Upper lobe of right lung (tissue), 1 donor: ENCODE measurements around the gene TM9SF4. TPM values are rescaled to one million over a fixed set of nuclear protein-coding genes. Genes with fewer than 3 reads are reported as not detected.
A peak's percentile ranks its signal among the peaks of the same experiment; 100 is the strongest.

Experiments
- ATAC-seq: fragments of 200-7000 bp; cut with Tn5 transposase; one replicate; pipeline ENCODE4 v1.9.1; 2020; ENCODE audit warnings: mild to moderate bottlenecking, moderate library complexity
- DNase-seq: peaks from one replicate; pipeline ENCODE4 v3.0.0-alpha.2; 2020
- H3K27ac ChIP-seq: fragments of 200-600 bp; one replicate; pipeline ENCODE4 v1.8.0; 2022
- H3K27me3 ChIP-seq: fragments of 200-600 bp; one replicate; pipeline ENCODE4 v1.8.0; 2022; ENCODE audit warnings: mild to moderate bottlenecking
- H3K36me3 ChIP-seq: fragments of 200-600 bp; one replicate; pipeline ENCODE4 v1.8.0; 2022
- H3K4me1 ChIP-seq: fragments of 200-600 bp; one replicate; pipeline ENCODE4 v1.8.0; 2022
- H3K4me3 ChIP-seq: fragments of 200-600 bp; one replicate; pipeline ENCODE4 v1.8.0; 2022; ENCODE audit warnings: mild to moderate bottlenecking
- H3K9me3 ChIP-seq: fragments of 200-600 bp; one replicate; pipeline ENCODE4 v1.8.0; 2022
- intact Hi-C: fragments of 100-400 bp; cut with DNase I; formaldehyde crosslinking; loops from one replicate; pipeline ENCODE4 v1.11.0; 2022
- long read RNA-seq: library from polyadenylated mRNA; unstranded; transcript quantifications from one replicate; pipeline ENCODE4 v2.0.0, GENCODE V29; 2021
- total RNA-seq: library from RNA; stranded (reverse); fragmentation: NEBNext Ultra II Directional; extraction: Animal tissue kit (Norgen Biotek cat#: 25700); gene quantifications from one replicate; pipeline ENCODE4 v1.2.1, GENCODE V29; 2021
- TF ChIP-seq, protein P1 (sequence below): fragments of 200-600 bp; IDR thresholded peaks from one replicate; pipeline ENCODE4 v1.8.0; 2022; ENCODE audit warnings: antibody characterized with exemption
- donor health status: DM: no; HTN: yes; CAD: no; lungs with severe emphysema.

TM9SF4 gene
- total RNA-seq: 49.2 TPM
- long read RNA-seq, full-length matches to known transcripts: 53 of 83 reads
- long read RNA-seq, partial matches to known transcripts: 8 of 83 reads
- long read RNA-seq, other reads (novel, unspliced or antisense): 22 of 83 reads

DNA sequence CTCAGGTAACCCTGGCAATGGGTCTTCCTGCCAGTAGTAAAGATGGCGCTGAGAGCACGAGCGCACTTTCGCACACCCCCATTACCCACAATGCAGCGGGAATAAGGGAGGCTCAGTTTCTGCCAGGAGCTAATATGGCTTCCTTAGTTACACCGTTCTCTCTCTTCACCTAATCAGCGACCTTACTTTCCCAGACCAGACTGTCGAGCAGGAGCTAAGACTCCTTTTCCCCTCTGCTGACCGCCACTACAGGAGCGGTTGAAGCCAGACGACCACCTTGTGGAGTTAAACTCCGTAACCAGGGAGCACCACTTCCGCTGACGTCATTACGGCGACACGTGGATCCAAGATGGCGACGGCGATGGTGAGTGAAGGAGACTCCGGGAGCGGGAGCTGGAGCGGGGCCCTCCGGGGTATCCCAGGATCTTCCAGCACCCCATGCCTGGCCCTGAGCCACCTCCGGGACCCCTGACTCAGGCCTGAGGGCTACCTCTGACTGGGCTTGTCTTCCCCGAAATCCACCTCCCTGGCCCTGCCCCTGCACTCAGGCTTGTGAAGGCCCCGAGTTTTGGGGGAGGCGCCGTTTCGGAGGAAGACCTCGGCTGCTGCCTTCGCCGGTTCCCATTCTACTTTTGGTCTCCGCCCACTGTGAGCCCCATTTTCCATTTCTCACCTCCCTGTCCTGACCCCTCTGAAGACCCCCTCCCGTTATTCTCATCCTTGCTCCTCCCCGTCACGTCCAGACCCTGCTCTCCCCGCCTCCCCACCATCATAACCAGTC lies at the start of gene TM9SF4:
TM9SF4 (plus strand) TSS at position 323 of the 781 bp plus-strand sequence; CDS start at position 350, 27 bp downstream.
- H3K27me3 ChIP-seq: no peaks in the 10 kb centered on the region
- H3K36me3 ChIP-seq: peaks cover under 1% of the 10 kb centered on the region
- ATAC-seq (peak; percentile 94), DNase-seq (peak; percentile 92)
- peak within 1 kb of the TSS; percentile 99 for H3K4me3 ChIP-seq
- intact Hi-C loops: no loop called here
- peaks cover 30% of the 10 kb centered on the region for H3K4me1 ChIP-seq
- TF ChIP-seq, protein P1, sequence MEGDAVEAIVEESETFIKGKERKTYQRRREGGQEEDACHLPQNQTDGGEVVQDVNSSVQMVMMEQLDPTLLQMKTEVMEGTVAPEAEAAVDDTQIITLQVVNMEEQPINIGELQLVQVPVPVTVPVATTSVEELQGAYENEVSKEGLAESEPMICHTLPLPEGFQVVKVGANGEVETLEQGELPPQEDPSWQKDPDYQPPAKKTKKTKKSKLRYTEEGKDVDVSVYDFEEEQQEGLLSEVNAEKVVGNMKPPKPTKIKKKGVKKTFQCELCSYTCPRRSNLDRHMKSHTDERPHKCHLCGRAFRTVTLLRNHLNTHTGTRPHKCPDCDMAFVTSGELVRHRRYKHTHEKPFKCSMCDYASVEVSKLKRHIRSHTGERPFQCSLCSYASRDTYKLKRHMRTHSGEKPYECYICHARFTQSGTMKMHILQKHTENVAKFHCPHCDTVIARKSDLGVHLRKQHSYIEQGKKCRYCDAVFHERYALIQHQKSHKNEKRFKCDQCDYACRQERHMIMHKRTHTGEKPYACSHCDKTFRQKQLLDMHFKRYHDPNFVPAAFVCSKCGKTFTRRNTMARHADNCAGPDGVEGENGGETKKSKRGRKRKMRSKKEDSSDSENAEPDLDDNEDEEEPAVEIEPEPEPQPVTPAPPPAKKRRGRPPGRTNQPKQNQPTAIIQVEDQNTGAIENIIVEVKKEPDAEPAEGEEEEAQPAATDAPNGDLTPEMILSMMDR: no peak
- H3K9me3 ChIP-seq: no peaks in the 10 kb centered on the region
- peak within 1 kb of the TSS; percentile 100 for H3K27ac ChIP-seq

DNA sequence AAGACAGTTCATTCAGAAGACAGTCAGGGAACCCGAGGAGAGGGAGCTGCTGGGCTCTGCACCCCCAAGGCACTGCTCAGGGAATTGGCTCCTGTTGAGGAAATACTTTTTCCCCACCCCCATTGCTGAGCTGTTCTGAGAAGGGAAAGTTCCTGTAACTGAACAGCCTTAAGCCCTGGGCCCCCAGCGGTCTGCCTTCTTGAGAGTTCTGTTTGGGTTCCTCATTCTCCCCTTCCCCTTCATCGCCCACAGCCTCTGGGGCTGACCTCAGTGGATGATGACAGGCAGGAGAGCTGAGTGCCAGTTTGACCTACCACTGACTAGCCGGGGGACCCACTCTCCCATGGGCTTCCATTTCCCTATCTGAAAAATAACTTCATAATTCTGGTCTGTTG lies 46.7 kb upstream of the TM9SF4 start:
- Histone ChIP-seq H3K4me3 (no peak overlapping the region), H3K9me3 (no peaks in the 10 kb centered on the region), H3K4me1 (no peaks in the 10 kb centered on the region), H3K27me3 (no peaks in the 10 kb centered on the region), H3K36me3 (no peaks in the 10 kb centered on the region), H3K27ac (no peak overlapping the region)
- intact Hi-C loops: no loop called here
- ATAC-seq: peak; percentile 94
- TF ChIP-seq, protein P1: no peak
- peak; percentile 86 for DNase-seq

DNA sequence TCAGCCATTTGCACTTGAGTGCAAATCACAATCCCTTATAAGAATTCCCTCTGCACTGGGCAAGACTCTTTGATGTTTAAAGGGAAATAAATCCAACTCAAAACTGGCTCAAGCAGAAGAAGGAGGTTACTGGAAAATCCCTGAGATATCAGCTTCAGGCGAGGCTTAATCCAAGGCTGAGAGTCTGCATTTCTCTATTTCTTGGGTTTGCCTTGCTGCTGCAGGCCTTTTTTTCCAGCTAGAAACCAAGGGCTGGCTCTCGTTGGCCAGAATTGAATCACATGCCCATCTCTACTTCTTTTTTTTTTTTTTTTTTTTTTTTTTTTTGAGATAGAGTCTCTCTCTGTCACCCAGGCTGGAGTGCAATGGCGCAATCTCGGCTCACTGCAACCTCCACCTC lies 45.8 kb upstream of the TM9SF4 start:
- H3K27me3 ChIP-seq: no peaks in the 10 kb centered on the region
- H3K4me1 ChIP-seq: no peaks in the 10 kb centered on the region
- ATAC-seq (peak; percentile 39), DNase-seq (no peak)
- H3K4me3 ChIP-seq: peak overlapping the region; percentile 8
- TF ChIP-seq, protein P1: no peak
- intact Hi-C loops: no loop called here
- H3K27ac ChIP-seq: peak overlapping the region; percentile 2
- no peaks in the 10 kb centered on the region for H3K36me3 ChIP-seq
- no peaks in the 10 kb centered on the region for H3K9me3 ChIP-seq

DNA sequence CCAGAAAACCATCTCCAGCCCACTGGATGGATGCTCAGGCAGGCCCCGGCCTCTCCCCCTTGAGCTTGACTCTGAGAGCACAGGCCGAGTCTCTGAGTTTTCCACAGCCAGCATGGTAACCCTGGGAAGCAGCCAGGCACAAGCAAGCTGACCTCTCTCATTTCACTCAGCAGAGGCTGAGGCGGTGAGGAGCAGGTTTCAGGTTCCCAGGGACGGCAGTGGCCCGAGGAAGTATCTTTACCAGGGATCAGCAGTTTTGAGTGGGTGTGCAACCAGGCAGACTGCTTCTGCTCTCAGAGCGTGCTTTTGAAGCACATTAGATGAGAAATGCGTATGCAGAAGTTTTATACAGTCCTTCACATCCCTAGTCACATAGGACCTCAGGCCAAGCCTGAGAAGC lies 44.8 kb upstream of the TM9SF4 start:
- peak; percentile 17 for ATAC-seq
- Histone ChIP-seq H3K4me1 (no peaks in the 10 kb centered on the region), H3K27ac (no peak overlapping the region), H3K36me3 (no peaks in the 10 kb centered on the region), H3K27me3 (no peaks in the 10 kb centered on the region), H3K9me3 (no peaks in the 10 kb centered on the region), H3K4me3 (no peak overlapping the region)
- intact Hi-C loops: no loop called here
- no peak for DNase-seq
- TF ChIP-seq, protein P1: no peak

- Histone ChIP-seq H3K27ac (no peak overlapping the region), H3K4me1 (no peaks in the 10 kb centered on the region), H3K4me3 (no peak overlapping the region), H3K9me3 (no peaks in the 10 kb centered on the region), H3K27me3 (no peaks in the 10 kb centered on the region), H3K36me3 (no peaks in the 10 kb centered on the region)
- DNase-seq (no peak), ATAC-seq (no peak)
- TF ChIP-seq, protein P1: no peak
- intact Hi-C loops: no loop called here
These were observed 42.2 kb upstream of the TM9SF4 start for GRCh38 chr20:32067234-32067821.
